GM21515 (cell line): ENCODE results near the gene IGF2R.
"Not testable (repeated sequence)": the region's sequence is repeated elsewhere in the genome, so short reads cannot be mapped to it uniquely, and the experiment has no call there.

ENCODE experiments used
- ATAC-seq: cut with Tn5 transposase; IDR thresholded peaks from one replicate; pipeline ENCODE4 v1.9.1; 2021; ENCODE audit not compliant: unreplicated experiment

The IGF2R gene

GRCh38 chr6:159952289-159953005, 16.4 kb upstream of the IGF2R start:
- no peak for ATAC-seq

GRCh38 chr6:159953091-159953601, 15.7 kb upstream of the IGF2R start:
- no peak for ATAC-seq

GRCh38 chr6:159955945-159956361, 12.9 kb upstream of the IGF2R start:
- ATAC-seq, result no peak

DNA sequence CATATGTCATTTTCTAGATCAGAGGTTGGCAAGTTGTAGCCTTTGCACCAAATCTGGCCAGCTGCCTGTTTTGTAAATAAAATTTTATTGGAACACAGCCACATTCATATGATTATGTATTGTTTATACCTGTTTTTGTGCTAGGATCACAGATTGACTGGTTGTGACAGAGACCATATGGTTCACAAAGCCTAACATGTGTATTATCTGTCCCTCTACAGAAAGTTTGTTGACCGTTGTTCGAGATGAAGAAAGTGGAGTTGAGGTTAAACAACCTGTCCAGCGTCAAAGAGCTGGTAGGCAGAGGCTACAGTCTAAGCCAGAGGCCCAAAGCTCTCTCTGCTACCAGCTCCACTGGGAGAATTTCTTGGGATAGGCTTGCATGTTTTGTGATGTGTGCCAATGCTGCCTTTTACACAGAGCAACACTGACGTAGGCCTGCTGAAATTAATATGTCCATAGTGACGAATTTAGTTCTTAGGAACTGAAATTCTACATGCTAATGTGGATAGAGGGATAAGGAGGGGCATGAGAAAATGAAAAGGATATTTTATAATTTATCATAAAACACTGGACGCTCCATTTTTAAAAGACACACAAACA, 11.7 kb upstream of the IGF2R start:
- no peak for ATAC-seq

- ATAC-seq, result no peak
Measured at GRCh38 chr6:159959165-159959975, 9.5 kb upstream of the IGF2R start.

DNA sequence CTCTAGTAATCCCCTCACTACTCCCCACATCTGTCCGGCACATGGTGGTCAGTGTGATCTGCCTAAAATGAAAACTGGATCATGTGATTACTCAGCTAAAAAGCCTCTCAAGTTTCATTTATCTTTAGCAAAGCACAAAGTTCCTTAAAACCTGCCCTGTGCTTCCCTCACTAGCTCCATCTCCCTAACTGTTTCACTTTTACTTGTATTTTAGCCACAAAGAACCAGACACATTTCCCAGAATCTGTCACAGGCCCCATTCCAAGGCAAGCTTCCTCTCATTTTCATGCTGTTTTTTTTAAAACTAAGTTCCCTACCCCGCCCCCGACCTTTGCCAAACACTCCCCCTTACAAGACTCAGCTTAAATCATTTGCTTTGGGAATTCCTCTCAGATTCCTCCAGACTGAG, 8.9 kb upstream of the IGF2R start:
- no peak for ATAC-seq

- ATAC-seq, result no peak
Measured at GRCh38 chr6:159960485-159960884, 8.4 kb upstream of the IGF2R start.

GRCh38 chr6:159961528-159961927, 7.4 kb upstream of the IGF2R start:
- no peak for ATAC-seq

GRCh38 chr6:159963111-159963510, 5.8 kb upstream of the IGF2R start:
- no peak for ATAC-seq

DNA sequence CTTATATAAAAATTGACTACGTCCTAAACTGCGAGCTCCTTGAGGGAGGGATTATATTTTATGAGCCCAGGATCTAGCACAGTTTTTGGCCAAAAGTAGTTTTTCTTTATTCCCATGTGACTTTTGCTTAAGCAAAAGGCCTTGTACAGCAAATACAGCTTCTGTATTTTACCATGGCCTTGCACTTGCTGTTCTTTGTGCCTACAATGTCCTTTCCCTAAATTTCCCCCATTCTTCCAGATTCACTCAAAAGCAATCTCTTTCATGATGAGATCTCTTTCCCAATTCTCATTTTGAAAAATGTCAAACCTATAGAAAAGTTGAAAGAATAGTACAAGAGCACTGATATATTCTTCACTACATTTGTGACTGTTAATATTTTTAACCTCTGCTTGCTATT, 4.8 kb upstream of the IGF2R start:
- no peak for ATAC-seq

DNA sequence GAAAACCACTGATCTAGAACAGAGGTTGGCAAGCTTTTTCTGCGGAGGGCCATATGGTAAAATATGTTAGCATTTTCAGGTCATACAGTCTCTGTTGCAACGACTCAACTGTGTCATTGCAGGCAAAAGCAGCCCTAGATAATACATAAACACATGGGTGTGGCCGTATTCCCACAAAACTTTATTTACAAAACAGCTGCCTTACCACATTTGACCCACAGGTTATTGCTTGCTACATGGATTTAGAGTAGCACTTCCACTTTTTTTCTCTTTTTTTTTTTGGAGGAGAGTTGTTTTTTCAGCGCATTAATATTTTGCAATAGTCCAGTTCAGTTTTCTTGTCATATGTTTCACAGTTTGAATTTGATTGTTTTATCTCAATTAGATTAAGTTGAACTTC, 2.5 kb upstream of the IGF2R start:
- no peak for ATAC-seq

DNA sequence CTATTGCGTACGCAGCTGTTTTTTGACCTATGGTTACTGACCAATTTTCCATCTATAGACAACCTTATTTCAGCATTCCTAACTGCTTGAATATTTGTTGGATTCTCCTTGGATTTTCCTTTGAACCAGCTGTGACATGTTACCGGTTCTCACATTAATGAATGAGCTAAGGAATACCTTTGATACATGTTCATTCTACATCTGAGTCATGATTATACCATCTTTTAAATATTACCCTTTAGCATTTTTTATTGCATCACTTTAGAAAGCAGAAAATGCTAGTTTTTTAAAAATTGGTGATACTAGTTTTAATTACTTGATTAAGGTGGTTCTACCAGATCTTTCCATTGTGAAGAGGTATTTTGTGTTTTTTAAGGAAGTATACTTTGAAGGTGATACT, 1.9 kb upstream of the IGF2R start:
- ATAC-seq, result no peak

GRCh38 chr6:159967621-159968020, 1.3 kb upstream of the IGF2R start:
- ATAC-seq, result not testable (repeated sequence)

DNA sequence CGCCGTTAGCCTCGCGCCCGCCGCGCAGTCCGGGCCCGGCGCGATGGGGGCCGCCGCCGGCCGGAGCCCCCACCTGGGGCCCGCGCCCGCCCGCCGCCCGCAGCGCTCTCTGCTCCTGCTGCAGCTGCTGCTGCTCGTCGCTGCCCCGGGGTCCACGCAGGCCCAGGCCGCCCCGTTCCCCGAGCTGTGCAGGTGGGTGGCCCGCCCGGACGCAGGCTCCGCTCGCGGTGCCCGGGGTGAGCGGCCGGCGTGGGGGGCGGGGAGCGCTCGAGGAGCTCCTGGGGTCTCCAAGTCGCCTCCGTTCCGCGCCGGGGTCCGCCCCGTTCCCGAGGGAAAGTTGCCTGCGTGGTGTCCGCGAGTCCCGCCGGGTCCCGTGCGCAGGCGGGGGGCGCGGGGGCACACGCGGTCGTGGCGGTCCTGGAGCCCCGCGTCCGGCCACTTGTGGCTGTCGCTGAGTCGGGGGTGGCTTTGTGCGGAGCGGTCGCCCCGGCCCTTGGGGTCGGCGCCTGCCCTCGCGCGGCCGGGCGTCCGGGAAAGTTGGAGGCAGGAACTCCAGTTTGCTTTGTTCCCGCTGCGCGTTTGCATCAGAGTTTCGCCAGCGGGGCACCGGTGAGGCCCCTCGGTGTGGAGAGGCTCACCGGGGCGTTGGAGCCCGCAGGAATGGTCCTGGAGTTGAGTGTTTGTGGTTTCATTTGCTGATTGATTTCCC, 476 bp downstream of the IGF2R start:
- ATAC-seq, result peak; percentile 37

GRCh38 chr6:159969921-159970320, 1.0 kb downstream of the IGF2R start:
- peak; percentile 29 for ATAC-seq

- ATAC-seq, result no peak
Measured at GRCh38 chr6:159970659-159971063, 1.8 kb downstream of the IGF2R start.

- ATAC-seq, result no peak
Measured at GRCh38 chr6:159971341-159972178, 2.7 kb downstream of the IGF2R start.

DNA sequence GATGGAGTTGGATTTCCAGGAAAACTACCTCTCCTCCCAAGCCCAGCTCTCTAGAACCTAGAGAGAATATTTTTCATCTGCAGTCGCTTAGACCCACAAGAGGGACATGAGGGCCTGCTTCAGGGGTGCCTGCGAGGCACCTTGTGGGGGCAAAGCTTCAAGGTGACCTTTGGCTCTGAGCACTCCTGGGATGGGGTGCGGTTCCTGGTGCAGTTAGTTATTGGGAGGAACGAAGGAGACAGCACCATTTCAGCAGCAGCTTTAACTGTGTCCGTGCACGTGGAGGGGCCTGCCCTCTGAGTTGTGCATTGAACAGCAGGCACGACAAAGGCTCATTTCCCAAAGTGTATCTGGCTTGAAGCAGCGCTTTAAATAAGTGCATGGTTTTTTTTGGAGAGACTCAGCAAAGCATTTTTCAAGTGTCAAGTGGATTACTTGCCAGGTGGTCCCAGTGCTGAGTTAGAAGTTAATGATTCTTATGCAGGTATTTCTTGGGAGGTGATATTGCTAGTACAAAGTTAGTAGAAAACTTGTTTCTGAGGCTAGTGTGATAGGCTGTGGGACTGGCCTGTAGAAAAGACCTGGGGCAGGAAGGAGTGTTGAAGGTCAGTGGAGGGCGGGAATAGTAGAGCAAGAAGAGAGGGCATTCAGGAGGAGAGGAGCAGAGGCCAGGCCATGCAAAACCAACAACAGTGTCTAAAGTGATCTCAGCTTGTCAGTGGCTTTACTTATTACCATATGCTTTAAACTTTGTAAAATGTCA, 3.8 kb downstream of the IGF2R start:
- ATAC-seq, result no peak

DNA sequence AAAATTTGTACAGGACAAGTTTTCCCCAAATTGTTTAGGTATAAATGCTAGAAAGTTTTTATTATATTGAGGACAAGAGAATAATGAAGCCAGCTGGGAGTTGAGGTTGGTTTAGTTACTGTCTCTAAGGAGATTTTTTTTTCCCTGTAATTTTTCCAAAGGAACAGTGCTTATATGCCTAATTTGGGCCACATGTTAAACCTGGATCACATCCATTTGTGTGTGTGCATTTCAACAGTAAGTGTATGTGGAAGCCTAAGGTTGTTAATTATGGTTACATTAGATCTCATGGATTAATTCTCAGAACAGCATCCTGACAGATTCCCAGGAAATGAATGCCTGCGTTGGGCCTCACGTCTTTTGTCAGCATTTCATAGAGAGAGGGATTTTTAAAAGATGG, 4.5 kb downstream of the IGF2R start:
- ATAC-seq, result no peak

DNA sequence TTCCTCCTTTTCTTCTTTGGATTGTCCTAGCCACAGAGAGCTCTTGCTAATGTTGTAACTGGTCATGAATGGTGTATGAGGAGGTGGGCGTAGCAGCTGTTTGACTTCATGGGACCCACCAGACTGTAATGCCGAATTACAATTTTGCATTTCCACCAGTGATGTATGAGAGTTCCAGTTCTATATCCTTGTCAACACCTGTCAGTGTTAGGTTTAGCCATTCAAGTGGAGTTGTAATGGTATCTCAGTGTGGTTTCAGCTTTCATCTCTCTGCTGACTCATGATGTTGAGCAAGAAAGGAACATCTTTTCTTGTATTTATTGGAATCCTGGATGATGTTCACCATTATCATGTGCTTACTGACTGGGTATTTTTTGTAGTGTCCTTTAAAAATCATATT, 5.1 kb downstream of the IGF2R start:
- peak; percentile 34 for ATAC-seq
